A673 (cell line): ENCODE data around the gene TARBP1.

Source experiments
- CTCF ChIP-seq: fragments of 300-800, 200-600 bp; sonication (generic); conservative IDR thresholded peaks from 2 replicates; pipeline ENCODE4 v1.5.1; 2017; ENCODE audit warnings: low read depth, mild to moderate bottlenecking, antibody characterized with exemption, low read length, moderate library complexity, mixed read lengths
- EZH2 ChIP-seq: fragments of 200-600 bp; sonication (generic); IDR thresholded peaks from 2 replicates; pipeline ENCODE4 v1.6.1; 2017; ENCODE audit warnings: borderline replicate concordance, low read depth, mild to moderate bottlenecking, mixed read lengths, antibody characterized with exemption, low read length; ENCODE audit not compliant: poor library complexity, severe bottlenecking

DNA sequence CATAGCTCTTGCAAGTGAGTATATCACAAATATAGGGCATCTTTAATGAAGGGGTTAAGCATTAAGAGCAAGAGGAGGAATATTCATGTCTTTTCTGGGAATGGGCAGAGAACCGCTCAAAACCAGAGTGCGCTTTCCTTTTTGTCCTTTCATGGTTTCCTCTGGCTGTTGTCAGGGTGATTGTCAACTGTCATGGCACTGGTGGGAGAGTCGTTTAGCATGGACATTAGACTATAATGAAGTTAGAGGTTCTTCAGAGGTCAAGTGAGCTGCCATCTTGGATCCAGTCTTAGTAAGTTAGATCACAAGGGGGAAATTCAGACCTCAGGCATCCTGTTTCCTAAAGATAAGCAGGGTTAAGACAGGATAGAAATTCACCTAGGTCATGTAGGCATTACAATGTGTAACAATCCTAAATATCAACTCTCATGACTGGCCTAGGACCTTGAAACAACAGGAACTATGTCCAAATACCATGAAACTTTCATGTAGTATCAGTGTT is 117.8 kb downstream of the TARBP1 start:
- TF ChIP-seq CTCF: no peak
- no peak for TF ChIP-seq EZH2
